Measurements from ENCODE around the gene LRRK1.

GRCh38 chr15:100885811-100886210, 33.3 kb upstream of the LRRK1 start:
- TF ChIP-seq CTCF (IDR thresholded peaks at IDR 0.05) (no peak), JUND (IDR thresholded peaks at IDR 0.05) (no peak)
